ENCODE results near the gene LRIF1.

DNA sequence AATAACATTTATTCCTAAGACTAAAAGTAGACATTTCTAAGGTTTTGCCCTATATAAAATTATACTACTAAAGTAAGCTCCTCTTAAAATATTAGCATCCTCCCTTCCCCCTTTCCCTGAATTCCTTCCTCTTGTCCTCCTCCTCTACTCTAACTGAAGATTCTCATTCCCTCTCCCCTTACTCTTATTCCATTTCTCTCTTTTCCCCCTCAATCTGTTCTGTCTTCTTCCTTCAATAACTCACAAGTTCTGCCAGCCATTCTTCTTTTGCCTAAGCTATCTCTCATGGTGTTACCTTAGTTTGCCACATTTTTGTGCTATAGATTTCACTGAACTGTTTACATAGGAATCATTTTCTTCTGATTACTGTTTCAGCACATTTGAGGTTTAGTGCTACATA, 10.7 kb downstream of the LRIF1 start:
- no peak for TF ChIP-seq CTCF (IDR thresholded peaks at IDR 0.05)
- no peak for TF ChIP-seq POLR2A (IDR thresholded peaks at IDR 0.05)
